ENCODE results near the gene CPA1.

The CPA1 gene

GRCh38 chr7:130379921-130380860 is at the start of gene CPA1:
CPA1 (plus strand) TSS chr7:130380494; CDS start chr7:130380521, 27 bp downstream.
- TF ChIP-seq CTCF (conservative IDR thresholded peaks at IDR 0.05; ENCODE audit: low read depth, low read length): no peak
- DNase-seq (ENCODE audit: low read depth): no peak

GRCh38 chr7:130332259-130333053 is 47.8 kb upstream of the CPA1 start:
- H3K4me3 ChIP-seq (ENCODE audit: low read length): no peak overlapping the region
- TF ChIP-seq CTCF (conservative IDR thresholded peaks at IDR 0.05; ENCODE audit: low read depth, low read length): no peak
- DNase-seq (ENCODE audit: low read depth): no peak

More at GRCh38 chr7:130379921-130380860, at the start of gene CPA1:
- H3K4me3 ChIP-seq (ENCODE audit: low read length): no peak within 1 kb of the TSS

- no peak for TF ChIP-seq CTCF (conservative IDR thresholded peaks at IDR 0.05; ENCODE audit: low read depth, low read length)
- no peak for DNase-seq (ENCODE audit: low read depth)
- no peak overlapping the region for H3K4me3 ChIP-seq (ENCODE audit: low read length)
These were observed 46.5 kb upstream of the CPA1 start for GRCh38 chr7:130333832-130334231.

GRCh38 chr7:130334274-130334673 is 46.0 kb upstream of the CPA1 start:
- TF ChIP-seq CTCF (conservative IDR thresholded peaks at IDR 0.05; ENCODE audit: low read depth, low read length): no peak
- no peak overlapping the region for H3K4me3 ChIP-seq (ENCODE audit: low read length)
- DNase-seq (ENCODE audit: low read depth): no peak

- no peak for DNase-seq (ENCODE audit: low read depth)
- no peak for TF ChIP-seq CTCF (conservative IDR thresholded peaks at IDR 0.05; ENCODE audit: low read depth, low read length)
- H3K4me3 ChIP-seq (ENCODE audit: low read length): no peak overlapping the region
These were observed 42.8 kb upstream of the CPA1 start for GRCh38 chr7:130337410-130337971.

GRCh38 chr7:130338233-130338632 is 42.1 kb upstream of the CPA1 start:
- TF ChIP-seq CTCF (conservative IDR thresholded peaks at IDR 0.05; ENCODE audit: low read depth, low read length): no peak
- no peak for DNase-seq (ENCODE audit: low read depth)
- no peak overlapping the region for H3K4me3 ChIP-seq (ENCODE audit: low read length)
